SKM-1 (cell line): ENCODE data around the gene GZMM.
"Not testable (repeated sequence)": the region's sequence is repeated elsewhere in the genome, so short reads cannot be mapped to it uniquely, and the experiment has no call there.

Experiments used
- DNase-seq: peaks from one replicate; lab custom pipeline; 2025; ENCODE audit not compliant: unreplicated experiment; lab: John Stamatoyannopoulos, UW

The GZMM gene

GRCh38 chr19:580274-580835 lies 36.5 kb downstream of the GZMM start:
- no peak for DNase-seq

GRCh38 chr19:581399-582111 lies 37.7 kb downstream of the GZMM start:
- DNase-seq: no peak

DNA sequence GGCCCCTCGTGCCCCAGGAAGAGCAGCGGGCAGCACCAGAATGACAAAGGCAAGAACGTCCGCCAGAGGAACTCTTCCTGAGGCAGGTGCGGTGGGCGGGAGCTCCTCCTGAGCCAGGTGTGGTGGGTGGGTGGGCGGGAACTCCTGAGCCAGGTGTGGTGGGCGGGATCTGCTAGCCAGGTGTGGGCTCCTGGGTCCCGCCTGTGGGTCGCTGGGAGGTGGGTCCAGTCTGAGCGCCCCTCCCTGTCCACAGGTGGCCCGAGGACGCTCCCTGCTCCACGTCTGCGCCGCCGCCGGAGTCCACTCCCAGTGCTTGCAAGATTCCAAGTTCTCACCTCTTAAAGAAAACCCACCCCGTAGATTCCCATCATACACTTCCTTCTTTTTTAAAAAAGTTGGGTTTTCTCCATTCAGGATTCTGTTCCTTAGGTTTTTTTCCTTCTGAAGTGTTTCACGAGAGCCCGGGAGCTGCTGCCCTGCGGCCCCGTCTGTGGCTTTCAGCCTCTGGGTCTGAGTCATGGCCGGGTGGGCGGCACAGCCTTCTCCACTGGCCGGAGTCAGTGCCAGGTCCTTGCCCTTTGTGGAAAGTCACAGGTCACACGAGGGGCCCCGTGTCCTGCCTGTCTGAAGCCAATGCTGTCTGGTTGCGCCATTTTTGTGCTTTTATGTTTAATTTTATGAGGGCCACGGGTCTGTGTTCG lies 38.8 kb downstream of the GZMM start:
- DNase-seq: no peak

GRCh38 chr19:583198-583967 lies 39.5 kb downstream of the GZMM start:
- DNase-seq: no peak

DNA sequence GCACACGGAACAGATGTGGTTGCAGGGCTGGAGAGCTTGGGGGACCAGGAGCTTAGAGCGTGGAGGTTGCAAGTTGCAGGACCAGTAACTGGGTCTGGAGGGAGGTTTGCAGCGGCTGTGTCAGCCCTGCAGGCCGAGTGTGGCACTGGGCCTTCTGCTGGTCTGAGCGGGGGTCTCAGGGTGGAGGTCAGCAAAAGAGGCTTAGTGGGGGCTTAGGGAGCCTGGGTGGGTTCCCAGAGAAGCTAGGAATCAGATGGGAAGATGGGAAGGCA lies 40.1 kb downstream of the GZMM start:
- no peak for DNase-seq

- DNase-seq: no peak
Observed at GRCh38 chr19:584240-585001, 40.6 kb downstream of the GZMM start.

DNA sequence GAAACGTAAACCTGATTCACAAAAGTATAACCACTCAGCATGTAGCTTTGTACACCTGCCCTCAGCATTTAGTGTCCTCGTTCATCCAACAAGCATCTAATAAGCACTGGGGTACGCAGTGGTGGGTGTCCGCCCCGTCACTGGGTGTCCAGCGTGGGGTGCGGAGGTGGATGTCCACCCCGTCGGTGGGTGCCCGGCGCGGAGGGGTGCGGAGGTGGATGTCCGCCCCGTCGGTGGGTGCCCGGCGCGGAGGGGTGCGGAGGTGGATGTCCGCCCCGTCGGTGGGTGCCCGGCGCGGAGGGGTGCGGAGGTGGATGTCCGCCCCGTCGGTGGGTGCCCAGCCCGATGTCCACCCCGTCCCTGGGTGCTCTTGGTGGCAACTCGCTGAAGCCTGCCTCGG lies 41.3 kb downstream of the GZMM start:
- DNase-seq: not testable (repeated sequence)

DNA sequence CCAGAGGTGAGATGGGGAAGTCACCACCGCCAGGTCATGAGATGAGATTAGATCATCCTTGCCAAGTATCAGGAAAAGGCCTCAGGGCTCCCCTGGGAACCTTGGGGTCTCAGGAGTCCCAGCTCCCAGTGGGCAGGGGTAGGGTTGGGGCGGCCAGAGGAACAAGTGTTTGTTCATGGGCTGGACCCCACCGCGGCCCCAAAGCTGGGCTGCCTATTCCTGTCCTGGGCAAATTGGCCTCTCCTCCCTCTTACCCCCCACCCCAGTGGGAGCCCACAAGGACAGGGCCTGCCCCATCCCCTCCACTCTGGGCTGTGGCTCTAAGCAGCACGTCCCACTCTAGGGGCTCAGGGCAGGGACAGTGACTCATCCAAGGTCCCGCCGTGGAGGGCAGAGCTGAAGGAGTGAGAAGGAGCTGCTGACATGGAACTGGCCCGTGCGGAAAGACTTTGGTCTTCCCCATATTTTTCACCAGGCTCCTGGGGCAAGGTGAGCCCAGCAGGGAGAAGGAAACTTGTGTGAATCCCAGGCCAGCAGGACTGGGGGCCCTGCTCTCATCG lies 41.8 kb downstream of the GZMM start:
- no peak for DNase-seq

- DNase-seq: no peak
Observed at GRCh38 chr19:588093-588740, 44.4 kb downstream of the GZMM start.

- DNase-seq: no peak
Observed at GRCh38 chr19:588741-589692, 45.2 kb downstream of the GZMM start.

- no peak for DNase-seq
Observed at GRCh38 chr19:589693-590395, 46.0 kb downstream of the GZMM start, which contains the start of gene HCN2. HCN2 (plus strand) TSS chr19:589881; CDS start chr19:589946, 65 bp downstream.

GRCh38 chr19:590396-590745 lies 46.5 kb downstream of the GZMM start:
- no peak for DNase-seq

- DNase-seq: no peak
Observed at GRCh38 chr19:590750-591098, 46.9 kb downstream of the GZMM start.

- no peak for DNase-seq
Observed at GRCh38 chr19:591099-591958, 47.5 kb downstream of the GZMM start.

DNA sequence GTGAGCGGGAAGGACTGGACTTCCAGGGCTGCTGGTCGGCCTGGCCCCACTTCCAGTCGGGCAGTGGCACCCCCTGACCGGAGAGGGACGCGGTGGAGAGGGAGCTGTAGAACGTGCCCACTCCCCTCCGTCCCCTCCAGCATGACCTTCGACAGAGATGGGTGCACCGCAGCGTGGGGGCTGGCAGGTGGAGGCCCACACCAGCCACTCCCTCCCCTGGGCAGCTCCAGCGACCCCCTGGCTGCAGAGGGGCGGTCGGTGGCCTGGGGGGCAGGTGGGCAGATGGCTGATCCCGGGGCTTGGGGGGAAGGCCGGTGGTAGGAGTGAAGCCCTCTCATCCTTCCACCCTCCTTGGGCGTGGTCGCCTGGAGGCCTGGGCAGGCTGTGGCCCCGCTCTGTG lies 48.2 kb downstream of the GZMM start:
- no peak for DNase-seq

DNA sequence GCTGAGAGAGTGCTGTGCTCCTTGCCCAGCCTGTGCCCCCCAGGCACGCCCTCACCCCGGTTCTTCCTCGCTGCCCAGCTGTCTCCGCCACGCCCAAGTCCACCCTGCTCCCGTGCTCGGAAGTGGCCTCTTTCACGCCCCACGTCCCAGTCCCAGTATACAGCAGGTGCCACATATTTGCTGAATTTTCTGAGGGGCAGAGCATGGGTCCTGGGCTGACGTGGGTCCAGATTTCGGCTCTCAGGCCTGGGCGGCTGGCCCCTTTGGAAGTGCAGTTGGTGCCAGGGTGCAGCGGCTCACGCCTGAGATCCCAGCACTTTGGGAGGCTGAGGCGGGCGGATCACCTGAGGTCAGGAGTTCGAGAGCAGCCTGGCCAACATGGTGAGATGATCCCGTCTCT lies 49.2 kb downstream of the GZMM start:
- DNase-seq: no peak

- DNase-seq: no peak
Observed at GRCh38 chr19:593505-593904, 49.7 kb downstream of the GZMM start.
